Measurements from ENCODE around the gene NUDT1. TPM values are rescaled to one million over a fixed set of nuclear protein-coding genes. Genes with fewer than 3 reads are reported as not detected.

NUDT1 gene
- total RNA-seq, 1 experiment from 2014 or later, result 47.4 TPM

DNA sequence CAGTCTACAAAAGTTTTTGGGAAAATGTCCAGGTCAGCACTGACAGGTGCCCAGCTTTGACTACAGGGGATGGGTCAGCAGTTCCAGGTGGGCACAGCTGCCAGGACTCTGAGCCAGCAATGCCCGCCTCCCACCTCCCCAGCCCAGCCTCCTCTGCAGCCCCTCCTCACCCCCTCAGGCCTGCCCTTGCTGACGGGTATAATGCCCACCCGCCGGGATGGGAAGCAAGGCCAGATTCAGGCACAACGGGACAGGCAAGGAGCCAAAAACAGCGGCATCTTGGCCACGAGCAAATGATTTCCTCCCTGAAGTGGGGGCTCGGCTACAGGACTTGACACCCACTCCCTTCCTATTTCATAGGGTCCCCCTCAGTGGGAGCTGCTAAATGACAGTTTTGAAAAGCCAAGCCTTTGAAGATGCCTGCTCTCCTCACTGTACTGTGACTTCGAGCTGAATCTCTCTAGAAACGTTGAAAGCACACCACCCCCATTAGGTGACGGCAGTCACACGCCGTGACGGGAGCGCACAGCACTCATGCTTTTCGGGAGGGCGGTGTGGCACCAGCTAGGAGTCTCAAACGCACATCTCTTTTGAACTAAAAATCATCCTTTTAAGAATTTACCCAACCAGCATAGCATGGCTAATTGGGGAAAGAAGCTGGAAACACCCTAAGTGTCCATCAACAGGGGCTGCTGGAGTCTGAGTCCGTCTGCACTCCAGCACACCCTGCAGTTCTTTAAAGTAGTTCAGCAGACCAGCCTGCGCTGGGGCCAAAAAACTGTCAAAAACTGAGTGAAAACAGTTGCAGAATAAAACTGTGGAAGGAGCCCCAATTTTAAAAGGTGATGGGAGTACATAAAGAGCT is 38.9 kb upstream of the NUDT1 start:
- H3K36me3 ChIP-seq (ENCODE audit: control insufficient read depth in 1 of 2, insufficient read depth in 2 of 2, low read length in 2 of 2), result peaks cover 5 to 6% of the 10 kb centered on the region in 2 experiments; a peak in 3 of 4 replicates
- DNase-seq (ENCODE audit: low read depth, low spot score) (no peak), ATAC-seq (no peak)
- CTCF ChIA-PET, result no interaction called here
- H3K4me3 ChIP-seq (replicated peaks in 1 of 2; ENCODE audit: low read depth in 1 of 2, low read length in 2 of 2), result no peak overlapping the region
- RAD21 ChIA-PET (ENCODE audit: low non-redundant PET in 1 of 2, low total read pairs in 2 of 2, uncharacterized antibody in 2 of 2, unreplicated experiment in 2 of 2), result no interaction called here
- intact Hi-C loops (cut with micrococcal nuclease), result loop anchor here (10.0 kb wide), 1 partner anchor 98 kb away; no protein-coding TSS in a partner anchor
- H3K4me1 ChIP-seq (ENCODE audit: control insufficient read depth in 1 of 2, insufficient read depth in 2 of 2, low read length in 2 of 2), result no peaks in the 10 kb centered on the region
- H4K20me1 ChIP-seq (ENCODE audit: insufficient read depth), result no peaks in the 10 kb centered on the region
- no peak overlapping the region for H2AFZ ChIP-seq (ENCODE audit: low read depth, low read length, poor library complexity, severe bottlenecking)
- H3K27me3 ChIP-seq (ENCODE audit: insufficient read depth, low read length), result no peaks in the 10 kb centered on the region
- BruUV-seq (replicated peaks), result no TSS peak
- no peaks in the 10 kb centered on the region for H3K9me2 ChIP-seq (ENCODE audit: insufficient read depth)
- no peaks in the 10 kb centered on the region for H3K9me3 ChIP-seq (ENCODE audit: control insufficient read depth in 1 of 2, insufficient read depth in 1 of 2, low read depth in 1 of 2, low read length in 2 of 2)
- H3K4me2 ChIP-seq (ENCODE audit: low read length), result no peak overlapping the region
- H3K79me2 ChIP-seq (ENCODE audit: insufficient read depth, low read length), result no peaks in the 10 kb centered on the region
- H3K9ac ChIP-seq (ENCODE audit: low read length), result no peak overlapping the region
- POLR2A ChIA-PET, result no interaction called here
- no peak overlapping the region for H3K27ac ChIP-seq (ENCODE audit: low read depth, low read length)
- no peak for TF ChIP-seq CBX3 (IDR thresholded peaks at IDR 0.05; ENCODE audit: low read depth)
- TF ChIP-seq YY1 (IDR thresholded peaks at IDR 0.05; ENCODE audit: extremely low read depth, insufficient replicate concordance, low read depth, low read length), result no peak
- no peak for TF ChIP-seq FOSL1 (IDR thresholded peaks at IDR 0.05; ENCODE audit: low read depth)
- TF ChIP-seq EZH2phosphoT487 (IDR thresholded peaks at IDR 0.05; ENCODE audit: borderline replicate concordance), result no peak
- no peak for TF ChIP-seq ZFX (IDR thresholded peaks at IDR 0.05)
- TF ChIP-seq POLR2A (IDR thresholded peaks at IDR 0.05; ENCODE audit: borderline replicate concordance, extremely low read depth, insufficient read depth, insufficient read length), result no peak
- no peak for TF ChIP-seq POLR2AphosphoS5 (IDR thresholded peaks at IDR 0.05; ENCODE audit: low read depth, low read length)
- TF ChIP-seq, protein P1, sequence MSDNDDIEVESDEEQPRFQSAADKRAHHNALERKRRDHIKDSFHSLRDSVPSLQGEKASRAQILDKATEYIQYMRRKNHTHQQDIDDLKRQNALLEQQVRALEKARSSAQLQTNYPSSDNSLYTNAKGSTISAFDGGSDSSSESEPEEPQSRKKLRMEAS (IDR thresholded peaks at IDR 0.05), result no peak
- no peak for TF ChIP-seq TCF7L2 (IDR thresholded peaks at IDR 0.05; ENCODE audit: borderline replicate concordance, extremely low read depth, insufficient read depth, insufficient read length)
- no peak for TF ChIP-seq EZH2 (IDR thresholded peaks at IDR 0.05)
- TF ChIP-seq, protein P2, sequence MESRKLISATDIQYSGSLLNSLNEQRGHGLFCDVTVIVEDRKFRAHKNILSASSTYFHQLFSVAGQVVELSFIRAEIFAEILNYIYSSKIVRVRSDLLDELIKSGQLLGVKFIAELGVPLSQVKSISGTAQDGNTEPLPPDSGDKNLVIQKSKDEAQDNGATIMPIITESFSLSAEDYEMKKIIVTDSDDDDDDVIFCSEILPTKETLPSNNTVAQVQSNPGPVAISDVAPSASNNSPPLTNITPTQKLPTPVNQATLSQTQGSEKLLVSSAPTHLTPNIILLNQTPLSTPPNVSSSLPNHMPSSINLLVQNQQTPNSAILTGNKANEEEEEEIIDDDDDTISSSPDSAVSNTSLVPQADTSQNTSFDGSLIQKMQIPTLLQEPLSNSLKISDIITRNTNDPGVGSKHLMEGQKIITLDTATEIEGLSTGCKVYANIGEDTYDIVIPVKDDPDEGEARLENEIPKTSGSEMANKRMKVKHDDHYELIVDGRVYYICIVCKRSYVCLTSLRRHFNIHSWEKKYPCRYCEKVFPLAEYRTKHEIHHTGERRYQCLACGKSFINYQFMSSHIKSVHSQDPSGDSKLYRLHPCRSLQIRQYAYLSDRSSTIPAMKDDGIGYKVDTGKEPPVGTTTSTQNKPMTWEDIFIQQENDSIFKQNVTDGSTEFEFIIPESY (IDR thresholded peaks at IDR 0.05; ENCODE audit: extremely low read depth, insufficient replicate concordance, low read length), result no peak
- no peak for TF ChIP-seq EGR1 (IDR thresholded peaks at IDR 0.05; ENCODE audit: low read depth)
- TF ChIP-seq, protein P3, sequence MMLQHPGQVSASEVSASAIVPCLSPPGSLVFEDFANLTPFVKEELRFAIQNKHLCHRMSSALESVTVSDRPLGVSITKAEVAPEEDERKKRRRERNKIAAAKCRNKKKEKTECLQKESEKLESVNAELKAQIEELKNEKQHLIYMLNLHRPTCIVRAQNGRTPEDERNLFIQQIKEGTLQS (IDR thresholded peaks at IDR 0.05), result no peak
- TF ChIP-seq, protein P4, sequence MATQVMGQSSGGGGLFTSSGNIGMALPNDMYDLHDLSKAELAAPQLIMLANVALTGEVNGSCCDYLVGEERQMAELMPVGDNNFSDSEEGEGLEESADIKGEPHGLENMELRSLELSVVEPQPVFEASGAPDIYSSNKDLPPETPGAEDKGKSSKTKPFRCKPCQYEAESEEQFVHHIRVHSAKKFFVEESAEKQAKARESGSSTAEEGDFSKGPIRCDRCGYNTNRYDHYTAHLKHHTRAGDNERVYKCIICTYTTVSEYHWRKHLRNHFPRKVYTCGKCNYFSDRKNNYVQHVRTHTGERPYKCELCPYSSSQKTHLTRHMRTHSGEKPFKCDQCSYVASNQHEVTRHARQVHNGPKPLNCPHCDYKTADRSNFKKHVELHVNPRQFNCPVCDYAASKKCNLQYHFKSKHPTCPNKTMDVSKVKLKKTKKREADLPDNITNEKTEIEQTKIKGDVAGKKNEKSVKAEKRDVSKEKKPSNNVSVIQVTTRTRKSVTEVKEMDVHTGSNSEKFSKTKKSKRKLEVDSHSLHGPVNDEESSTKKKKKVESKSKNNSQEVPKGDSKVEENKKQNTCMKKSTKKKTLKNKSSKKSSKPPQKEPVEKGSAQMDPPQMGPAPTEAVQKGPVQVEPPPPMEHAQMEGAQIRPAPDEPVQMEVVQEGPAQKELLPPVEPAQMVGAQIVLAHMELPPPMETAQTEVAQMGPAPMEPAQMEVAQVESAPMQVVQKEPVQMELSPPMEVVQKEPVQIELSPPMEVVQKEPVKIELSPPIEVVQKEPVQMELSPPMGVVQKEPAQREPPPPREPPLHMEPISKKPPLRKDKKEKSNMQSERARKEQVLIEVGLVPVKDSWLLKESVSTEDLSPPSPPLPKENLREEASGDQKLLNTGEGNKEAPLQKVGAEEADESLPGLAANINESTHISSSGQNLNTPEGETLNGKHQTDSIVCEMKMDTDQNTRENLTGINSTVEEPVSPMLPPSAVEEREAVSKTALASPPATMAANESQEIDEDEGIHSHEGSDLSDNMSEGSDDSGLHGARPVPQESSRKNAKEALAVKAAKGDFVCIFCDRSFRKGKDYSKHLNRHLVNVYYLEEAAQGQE (IDR thresholded peaks at IDR 0.05; ENCODE audit: low read depth), result no peak
- no peak for TF ChIP-seq SRF (IDR thresholded peaks at IDR 0.05; ENCODE audit: low read depth)
- TF ChIP-seq, protein P5, sequence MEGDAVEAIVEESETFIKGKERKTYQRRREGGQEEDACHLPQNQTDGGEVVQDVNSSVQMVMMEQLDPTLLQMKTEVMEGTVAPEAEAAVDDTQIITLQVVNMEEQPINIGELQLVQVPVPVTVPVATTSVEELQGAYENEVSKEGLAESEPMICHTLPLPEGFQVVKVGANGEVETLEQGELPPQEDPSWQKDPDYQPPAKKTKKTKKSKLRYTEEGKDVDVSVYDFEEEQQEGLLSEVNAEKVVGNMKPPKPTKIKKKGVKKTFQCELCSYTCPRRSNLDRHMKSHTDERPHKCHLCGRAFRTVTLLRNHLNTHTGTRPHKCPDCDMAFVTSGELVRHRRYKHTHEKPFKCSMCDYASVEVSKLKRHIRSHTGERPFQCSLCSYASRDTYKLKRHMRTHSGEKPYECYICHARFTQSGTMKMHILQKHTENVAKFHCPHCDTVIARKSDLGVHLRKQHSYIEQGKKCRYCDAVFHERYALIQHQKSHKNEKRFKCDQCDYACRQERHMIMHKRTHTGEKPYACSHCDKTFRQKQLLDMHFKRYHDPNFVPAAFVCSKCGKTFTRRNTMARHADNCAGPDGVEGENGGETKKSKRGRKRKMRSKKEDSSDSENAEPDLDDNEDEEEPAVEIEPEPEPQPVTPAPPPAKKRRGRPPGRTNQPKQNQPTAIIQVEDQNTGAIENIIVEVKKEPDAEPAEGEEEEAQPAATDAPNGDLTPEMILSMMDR (IDR thresholded peaks at IDR 0.05 in 2 of 3, conservative IDR thresholded peaks at IDR 0.05 in 1 of 3; ENCODE audit: borderline replicate concordance in 1 of 3, insufficient read depth in 1 of 3, low read depth in 2 of 3, low read length in 2 of 3), result no peak
- no peak for TF ChIP-seq ELF1 (IDR thresholded peaks at IDR 0.05; ENCODE audit: borderline replicate concordance, low read depth)
- no peak for TF ChIP-seq SP1 (IDR thresholded peaks at IDR 0.05; ENCODE audit: low read depth)
- TF ChIP-seq ZNF274 (IDR thresholded peaks at IDR 0.05; ENCODE audit: low read depth, low read length), result no peak
